GM12878 (cell line): ENCODE measurements around the gene EIF4E. TPM values are rescaled to one million over a fixed set of nuclear protein-coding genes. Genes with fewer than 3 reads are reported as not detected.
"Not testable (repeated sequence)": the region's sequence is repeated elsewhere in the genome, so short reads cannot be mapped to it uniquely, and the experiment has no call there.

ENCODE experiments used
- ATAC-seq: fragments of 200-7000 bp; cut with Tn5 transposase; 3 replicates; pipeline ENCODE4 v1.9.1; 2020; ENCODE audit warnings: mild to moderate bottlenecking, moderate library complexity
- BruUV-seq: library from RNA; stranded (reverse); fragments of 400-500 nt; replicated peaks from 2 replicates; lab custom pipeline; 2021; lab: Mats Ljungman, UMichigan
- CTCF ChIA-PET: fragments of 300-600 bp; sonication (Branson Sonifier 250); formaldehyde crosslinking; extraction: SDS; loops from one replicate; lab custom pipeline; 2021; ENCODE audit warnings: inconsistent platforms; lab: Yijun Ruan, JAX
- POLR2A ChIA-PET: fragments of 350-600 bp; formaldehyde crosslinking; extraction: SDS; loops from one replicate; lab custom pipeline; 2021; ENCODE audit warnings: inconsistent platforms; lab: Charles Lee
- RAD21 ChIA-PET: fragments of 300-600 bp; sonication (Branson Sonifier 250); formaldehyde crosslinking; loops from one replicate; lab custom pipeline; 2023; ENCODE audit warnings: antibody characterized with exemption; ENCODE audit not compliant: unreplicated experiment; lab: Charles Lee
- SMC1A ChIA-PET: fragments of 300-600 bp; sonication (Branson Sonifier 250); formaldehyde crosslinking; loops from one replicate; lab custom pipeline; 2023; ENCODE audit not compliant: unreplicated experiment, uncharacterized antibody; lab: Charles Lee
- DNase-seq: peaks from one replicate; pipeline ENCODE4 v3.0.0-alpha.2; 2011; ENCODE audit warnings: low read depth, low spot score
- FAIRE-seq: peaks from 3 replicates; lab custom pipeline; 2011; peaks lifted over from hg19 to GRCh38; lab: Jason Lieb, UNC
- H2AFZ ChIP-seq: 2 replicates; pipeline ENCODE4 v1.6.0; 2011; ENCODE audit warnings: low read depth, low read length, control low read depth; ENCODE audit not compliant: control insufficient read depth
- H3K27ac ChIP-seq: 2 replicates; pipeline ENCODE4 v1.5.1; 2011; ENCODE audit warnings: control low read depth; ENCODE audit not compliant: control insufficient read depth, insufficient read depth
- H3K27me3 ChIP-seq, 2 experiments: replicated peaks in 1 of 2; 2 replicates each; pipeline versions ENCODE4 v1.6.0 to v1.6.1; 2011; ENCODE audit warnings: low read length in 1 of 2; ENCODE audit not compliant: control insufficient read depth in 2 of 2, insufficient read depth in 2 of 2
- H3K36me3 ChIP-seq, 2 experiments: 2 replicates each; pipeline ENCODE4 v1.5.1; 2011; ENCODE audit warnings: low read length in 1 of 2; ENCODE audit not compliant: control insufficient read depth in 2 of 2, insufficient read depth in 2 of 2
- H3K4me1 ChIP-seq: 2 replicates; pipeline ENCODE4 v1.6.1; 2011; ENCODE audit warnings: mild to moderate bottlenecking, low read length, moderate library complexity, mixed read lengths; ENCODE audit not compliant: control insufficient read depth, insufficient read depth
- H3K4me2 ChIP-seq: 2 replicates; pipeline ENCODE4 v1.6.0; 2011; ENCODE audit warnings: control low read depth; ENCODE audit not compliant: control insufficient read depth, insufficient read depth
- H3K4me3 ChIP-seq: fragments of 200-600 bp; sonication (generic); 2 replicates; pipeline ENCODE4 v1.5.1; 2016
- H3K79me2 ChIP-seq: 2 replicates; pipeline ENCODE4 v1.6.0; 2011; ENCODE audit warnings: low read length; ENCODE audit not compliant: control insufficient read depth, insufficient read depth
- H3K9ac ChIP-seq: 2 replicates; pipeline ENCODE4 v1.8.0; 2011; ENCODE audit warnings: low read length, control low read depth, mixed read lengths; ENCODE audit not compliant: control insufficient read depth, insufficient read depth
- H3K9me3 ChIP-seq: replicated peaks from 3 replicates; pipeline ENCODE4 v1.5.1; 2011; ENCODE audit warnings: mild to moderate bottlenecking, low read length; ENCODE audit not compliant: control insufficient read depth, insufficient read depth
- H4K20me1 ChIP-seq: 2 replicates; pipeline ENCODE4 v1.6.0; 2011; ENCODE audit not compliant: control insufficient read depth, insufficient read depth
- FOXM1 ChIP-seq: IDR thresholded peaks from 2 replicates; pipeline ENCODE4 v1.6.1; 2012; ENCODE audit warnings: low read depth, mild to moderate bottlenecking, inconsistent platforms, low read length, moderate library complexity
- HDGF ChIP-seq: fragments of 450-650 bp; IDR thresholded peaks from 2 replicates; pipeline ENCODE4 v1.6.1; 2016; ENCODE audit warnings: antibody characterized with exemption
- MEF2A ChIP-seq: IDR thresholded peaks from 2 replicates; pipeline ENCODE4 v1.6.1; 2011; ENCODE audit warnings: low read depth, mild to moderate bottlenecking, low read length, moderate library complexity; ENCODE audit not compliant: insufficient read depth
- NBN ChIP-seq: fragments of 450-650 bp; IDR thresholded peaks from 2 replicates; pipeline ENCODE4 v1.6.1; 2016
- SMAD1 ChIP-seq: fragments of 450-650 bp; IDR thresholded peaks from 2 replicates; pipeline ENCODE4 v1.6.1; 2018; ENCODE audit warnings: mild to moderate bottlenecking, low read depth; ENCODE audit not compliant: partially characterized antibody
- SRF ChIP-seq, 2 experiments: IDR thresholded peaks; 2 replicates each; pipeline ENCODE4 v1.6.1; 2011; ENCODE audit warnings: low read depth in 2 of 2, low read length in 2 of 2, mild to moderate bottlenecking in 1 of 2, moderate library complexity in 1 of 2
- ZNF24 ChIP-seq: fragments of 450-650 bp; IDR thresholded peaks from 2 replicates; pipeline ENCODE4 v1.6.1; 2017; ENCODE audit warnings: antibody characterized with exemption, mild to moderate bottlenecking
- WGBS: methylation state at CpG from one replicate; pipeline ENCODE4 v1.1.6; 2016; ENCODE audit warnings: low lambda C conversion rate; ENCODE audit not compliant: insufficient replicate concordance, insufficient coverage; ENCODE audit errors: missing lambda C conversion rate; 5-methylcytosine and 5-hydroxymethylcytosine counted together
- in situ Hi-C: fragments of 300-500 bp; cut with MboI; formaldehyde crosslinking; loops from 9 replicates; pipeline ENCODE4 v1.14.3; 2018; ENCODE audit warnings: mixed read lengths
- intact Hi-C: fragments of 100-400 bp; cut with micrococcal nuclease; formaldehyde crosslinking; loops from one replicate; pipeline ENCODE4 v1.14.2; 2022; ENCODE audit not compliant: unreplicated experiment
- polyA plus RNA-seq, 11 experiments: library from polyadenylated mRNA; depleted of rRNA in 4 of 11; unstranded in 6 of 11; stranded (reverse) in 5 of 11; fragments of >200 nt; fragmentation: Nextera tagmentation in 4 of 11; fragmentation: Illumina TruSeq in 1 of 11; extraction: Ambion mirVana in 4 of 11; extraction: Trizol in 1 of 11; gene quantifications; 1 replicate in 1 of 11; 2 replicates in 10 of 11; pipeline versions ENCODE4 v1.2.1 to v1.2.3, GENCODE V29; 2011 to 2016; ENCODE audit warnings: inconsistent platforms in 2 of 11, missing spikeins in 2 of 11, low read depth in 1 of 11
- total RNA-seq, 4 experiments: library from RNA; depleted of rRNA in 3 of 4; stranded (reverse); fragments of >200 nt in 3 of 4; fragmentation: Illumina TruSeq in 1 of 4; extraction: Trizol in 1 of 4; gene quantifications; 2 replicates each; pipeline versions ENCODE4 v1.2.1 to v1.2.3, GENCODE V29; 2013 to 2021

The EIF4E gene
- total and polyA plus RNA-seq, 10 of the 15 experiments (the other 5 are each of a cell fraction or from before 2014, with no cell fraction given): 104 to 372 (median 163) TPM

DNA sequence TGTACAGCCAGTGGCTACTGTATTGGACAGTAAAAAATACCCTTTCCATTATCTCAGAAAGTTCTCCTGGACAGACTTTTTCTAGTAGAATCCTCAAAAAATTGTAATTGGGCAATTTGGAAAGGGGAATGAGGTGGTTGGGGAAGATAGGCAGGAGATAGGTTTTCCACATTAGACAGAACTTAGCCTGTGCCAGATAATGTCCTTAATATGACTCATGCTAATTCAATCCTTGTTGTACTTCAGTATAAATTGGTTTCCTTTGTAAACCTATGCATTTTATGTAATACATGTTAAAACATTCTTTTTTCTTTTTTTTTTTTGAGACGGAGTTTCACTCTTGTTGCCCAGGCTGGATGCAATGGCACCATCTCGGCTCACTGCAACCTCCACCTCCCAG, 8.9 kb downstream of the EIF4E start (continued):
- TF ChIP-seq SRF (IDR thresholded peaks at IDR 0.05; ENCODE audit: low read depth in 2 of 2, low read length in 2 of 2): no peak
- no peak for TF ChIP-seq MEF2A
- no peak for TF ChIP-seq HDGF
- TF ChIP-seq SMAD1: no peak
- no peak for TF ChIP-seq ZNF24
- TF ChIP-seq FOXM1: no peak
- TF ChIP-seq NBN: no peak

DNA sequence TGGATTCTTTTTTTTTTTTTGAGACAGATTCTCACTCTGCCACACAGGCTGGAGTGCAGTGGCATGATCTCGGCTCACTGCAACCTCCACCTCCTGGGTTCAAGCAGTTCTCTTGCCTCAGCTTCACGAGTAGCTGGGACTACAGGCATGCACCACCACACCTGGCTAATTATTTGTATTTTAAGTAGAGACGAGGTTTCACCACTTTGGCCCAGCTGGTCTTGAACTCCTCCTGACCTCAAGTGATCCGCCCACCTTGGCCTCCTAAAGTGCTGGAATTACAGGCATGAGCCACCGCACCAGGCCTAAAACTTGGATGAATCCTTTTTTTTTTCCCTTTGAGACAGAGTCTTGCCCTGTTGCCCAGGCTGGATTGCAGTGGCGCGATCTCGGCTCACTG, 18.2 kb downstream of the EIF4E start:
- H3K4me2 ChIP-seq, H3K9me3 ChIP-seq, H3K9ac ChIP-seq, H3K27me3 ChIP-seq, intact Hi-C loops, FAIRE-seq, DNase-seq, H3K27ac ChIP-seq, in situ Hi-C loops, H3K36me3 ChIP-seq, H3K4me1 ChIP-seq: not testable (repeated sequence)
- SMC1A ChIA-PET: interaction anchor here (0.6 to 1.9 kb wide), 5 partner anchors 8 to 868 kb away, joined by 3 to 7 read pairs (median 4); partner anchors contain the start of gene EIF4E
- peaks cover 92% of the 10 kb centered on the region for H3K79me2 ChIP-seq
- CTCF ChIA-PET: interaction anchor here (0.6 to 1.9 kb wide), 6 partner anchors 14 to 1189 kb away, joined by 3 to 7 read pairs (median 4); no protein-coding TSS in a partner anchor
- TF ChIP-seq HDGF: 0 out of 2 replicates have a peak, but pooled peaks have one; percentile 30
- TF ChIP-seq, all 136 proteins: peak for 1; not testable (repeated sequence) for 135
- not testable (repeated sequence) for ATAC-seq, H3K4me3 ChIP-seq, H2AFZ ChIP-seq, H4K20me1 ChIP-seq, BruUV-seq
- ChIA-PET RAD21 (interaction anchor here (0.6 to 1.4 kb wide), 3 partner anchors 84 to 242 kb away, joined by 3 to 4 read pairs (median 3); partner anchors contain the start of gene METAP1), POLR2A (interaction anchor here (0.7 to 2.0 kb wide), 4 partner anchors 15 to 798 kb away, joined by 3 to 6 read pairs (median 4); partner anchors contain the start of gene EIF4E)
- WGBS: 80% methylated on average over 8 of the region's 8 CpGs
